Small intestine (tissue), 7 donors: Measurements from ENCODE around the gene TGFB1. TPM values are rescaled to one million over a fixed set of nuclear protein-coding genes. Genes with fewer than 3 reads are reported as not detected.

Experiments
- DNase-seq, 2 donors: peaks; one replicate each; pipeline versions ENCODE4 v3.0.0 to v3.0.0-alpha.2; 2013
- FAIRE-seq: peaks from 2 replicates; lab custom pipeline; 2012; peaks lifted over from hg19 to GRCh38; lab: Jason Lieb, UNC
- H3K27ac ChIP-seq, 3 donors: one replicate each; pipeline ENCODE4 v1.5.1; 2013; ENCODE audit warnings: low read length in 2 of 3, mild to moderate bottlenecking in 2 of 3, control low read depth in 1 of 3, inconsistent platforms in 1 of 3, low read depth in 1 of 3, moderate library complexity in 1 of 3
- H3K27me3 ChIP-seq, 3 donors: one replicate each; pipeline ENCODE4 v1.6.1; 2013; ENCODE audit warnings: low read length in 3 of 3, inconsistent platforms in 1 of 3; ENCODE audit not compliant: control insufficient read depth in 3 of 3, insufficient read depth in 3 of 3
- H3K36me3 ChIP-seq, 3 donors: one replicate each; pipeline ENCODE4 v1.6.1; 2013; ENCODE audit warnings: low read length in 3 of 3, inconsistent platforms in 1 of 3, low read depth in 1 of 3, mild to moderate bottlenecking in 1 of 3, moderate library complexity in 1 of 3; ENCODE audit not compliant: control insufficient read depth in 3 of 3, insufficient read depth in 2 of 3
- H3K4me1 ChIP-seq, 3 donors: one replicate each; pipeline ENCODE4 v1.6.1; 2013; ENCODE audit warnings: low read length in 2 of 3, inconsistent platforms in 1 of 3, low read depth in 1 of 3, mild to moderate bottlenecking in 1 of 3, moderate library complexity in 1 of 3; ENCODE audit not compliant: control insufficient read depth in 3 of 3, insufficient read depth in 2 of 3
- H3K4me3 ChIP-seq, 3 donors: one replicate each; pipeline ENCODE4 v1.5.1; 2013; ENCODE audit warnings: low read length in 3 of 3, control low read depth in 1 of 3, inconsistent platforms in 1 of 3, low read depth in 1 of 3, mild to moderate bottlenecking in 1 of 3, moderate library complexity in 1 of 3
- H3K9me3 ChIP-seq, 2 donors: one replicate each; pipeline ENCODE4 v1.6.1; 2013; ENCODE audit warnings: low read depth in 1 of 2, low read length in 1 of 2; ENCODE audit not compliant: control insufficient read depth in 2 of 2, insufficient read depth in 1 of 2
- WGBS, 3 donors: extraction: QIAGEN DNeasy Blood & Tissue Kit; methylation state at CpG; one replicate each; pipeline ENCODE4 v1.1.7; 2013; 5-methylcytosine and 5-hydroxymethylcytosine counted together
- polyA plus RNA-seq, 4 donors: library from polyadenylated mRNA; stranded (reverse) in 3 of 4; unstranded in 1 of 4; fragments of 200-250 nt in 3 of 4; fragments of 120-200 nt in 1 of 4; gene quantifications; one replicate each; pipeline versions ENCODE4 v1.2.1 to v1.2.3, GENCODE V29; 2013
- donor health status: healthy with polysubstance abuse.
- donor health status: control.
- donor health status: control.
- donor health status: Bipolar disorder and iron deficiency.
- donor health status: healthy.

Gene TGFB1
- polyA plus RNA-seq, 4 donors: 1.1 to 18.8 (median 8.5) TPM

DNA sequence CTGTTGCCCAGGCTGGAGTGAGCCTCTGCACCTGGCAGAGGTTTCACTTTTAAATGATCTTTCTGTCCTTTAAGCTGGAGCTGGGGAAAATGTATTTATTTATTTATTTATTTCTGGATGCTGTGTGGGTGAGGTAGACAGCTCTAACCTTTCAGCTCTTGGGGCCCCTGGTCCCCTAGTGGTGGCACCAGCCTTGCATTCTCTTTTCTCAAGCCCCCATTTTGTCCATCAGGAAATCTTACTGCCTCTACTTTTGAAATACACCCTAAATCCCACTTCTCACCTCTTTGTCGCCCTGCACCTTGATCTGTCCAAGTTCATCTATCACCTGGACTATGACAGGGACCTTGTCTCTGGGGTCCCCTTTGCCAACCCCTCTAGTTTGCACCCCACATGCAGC lies 12.4 kb upstream of the TGFB1 start:
- Histone ChIP-seq H3K4me1 (peaks cover 4 to 29% (median 6%) of the 10 kb centered on the region in 3 donors), H3K9me3 (no peaks in the 10 kb centered on the region), H3K4me3 (no peak overlapping the region), H3K27ac (no peak overlapping the region), H3K36me3 (peaks cover 0 to 10% (median 0%) of the 10 kb centered on the region in 3 donors), H3K27me3 (no peaks in the 10 kb centered on the region)
- 67 to 100% (median 96%) methylated on average over 1 of the region's 1 CpG for WGBS, 3 donors
- DNase-seq (no peak), FAIRE-seq (no peak)

DNA sequence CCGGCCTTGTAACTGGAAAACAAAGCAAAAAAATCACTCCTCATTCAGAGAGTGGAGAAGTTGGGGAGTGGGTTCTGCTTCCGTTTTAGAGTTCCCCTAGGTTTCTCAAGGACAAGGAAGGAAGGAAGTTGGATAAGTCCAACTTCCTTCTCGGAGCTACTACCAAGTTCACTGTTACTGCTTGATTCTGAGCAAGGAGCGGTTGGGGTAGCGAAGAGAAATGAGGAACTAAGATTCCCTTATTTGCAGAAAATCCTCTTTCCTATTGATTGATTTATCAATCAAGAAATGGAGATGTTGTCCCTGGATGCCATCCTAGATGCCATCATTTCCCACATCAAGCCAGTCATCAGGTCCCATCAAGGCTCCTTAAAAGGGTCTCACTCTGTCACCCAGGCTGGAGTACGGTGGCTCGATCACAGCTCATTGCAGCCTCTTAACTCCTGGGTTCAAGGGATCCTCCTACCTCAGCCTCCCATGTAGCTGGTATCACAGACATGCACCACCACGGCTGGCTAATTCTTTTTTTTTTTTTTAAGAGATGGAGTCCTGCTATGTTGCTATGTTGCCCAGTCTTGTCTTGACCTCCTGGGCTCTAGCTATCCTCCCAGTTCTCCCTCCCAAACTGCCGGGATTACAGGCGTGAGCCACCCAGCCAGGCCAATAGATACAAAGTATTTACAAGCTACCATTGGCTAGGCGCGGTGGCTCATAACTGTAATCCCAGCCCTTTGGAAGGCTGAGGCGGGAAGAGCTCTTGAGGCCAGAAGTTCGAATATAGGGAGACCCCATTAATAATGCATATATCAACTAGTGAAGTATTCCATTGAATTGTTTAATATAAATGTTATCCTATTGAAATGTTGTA lies 11.0 kb upstream of the TGFB1 start:
- Histone ChIP-seq H3K36me3 (peaks cover 0 to 10% (median 0%) of the 10 kb centered on the region in 3 donors), H3K4me1 (peaks cover 4 to 29% (median 6%) of the 10 kb centered on the region in 3 donors)
- DNase-seq: no peak

DNA sequence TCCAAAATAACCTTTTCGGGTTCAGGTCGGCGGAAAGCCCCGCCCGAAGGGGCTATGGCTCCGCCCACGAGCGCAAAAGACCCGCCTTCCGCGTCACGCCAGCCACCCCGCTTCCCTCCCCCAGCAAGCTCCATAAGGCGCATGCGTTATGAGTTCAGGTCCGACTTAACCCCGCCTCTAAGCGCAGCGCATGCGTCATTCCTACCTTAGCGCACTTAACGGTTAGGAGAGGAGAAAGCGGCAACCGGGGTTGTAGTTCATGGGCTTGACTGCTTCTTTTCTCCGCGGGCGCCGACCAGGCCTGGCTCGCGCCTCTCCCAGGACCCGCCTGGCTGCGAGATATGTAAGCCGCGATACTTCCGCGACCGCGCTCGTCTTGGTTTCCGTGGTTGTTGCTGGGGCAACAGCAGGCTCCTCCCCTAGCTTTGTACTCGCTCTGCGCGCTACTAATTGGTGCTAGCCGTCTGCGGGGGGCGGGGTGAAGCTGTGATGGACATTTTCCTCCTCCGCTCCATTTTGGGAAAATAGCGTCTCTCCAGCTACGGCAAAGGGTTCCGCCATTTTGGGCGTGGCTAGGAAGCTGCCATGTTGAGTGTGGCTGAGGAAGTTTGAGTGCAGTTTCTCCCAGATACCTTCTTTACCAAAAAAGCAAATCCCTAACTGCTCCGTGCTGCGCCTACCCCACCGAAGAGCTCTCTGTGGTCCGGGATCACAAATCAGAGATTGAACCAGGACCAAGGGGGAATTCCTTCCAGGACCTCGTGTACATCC lies 10.2 kb upstream of the TGFB1 start, which contains the start of gene B9D2:
Gene B9D2 (minus strand): TSS at position 397 of the 771 bp plus-strand sequence. CDS start 630 bp downstream, outside the sequence.
- whole genome bisulfite sequencing, 3 donors: 0 to 1% (median 0%) methylated on average over 51 to 56 of the region's 56 CpGs
- H3K36me3 ChIP-seq: peaks cover 0 to 6% (median 0%) of the 10 kb centered on the region in 3 donors
- peak; percentile 99 for DNase-seq
- H3K4me1 ChIP-seq: peaks cover 4 to 29% (median 6%) of the 10 kb centered on the region in 3 donors
- no peaks in the 10 kb centered on the region for H3K27me3 ChIP-seq
- no peak for FAIRE-seq
- peak within 1 kb of the TSS; percentile 84 to 98 (median 97) for H3K27ac ChIP-seq
- no peaks in the 10 kb centered on the region for H3K9me3 ChIP-seq
- H3K4me3 ChIP-seq: peak within 1 kb of the TSS; percentile 47 to 77 (median 69)

More for the DNA sequence above, 11.0 kb upstream of the TGFB1 start:
- peak overlapping the region; percentile 84 to 98 (median 97) for H3K27ac ChIP-seq
- 73 to 76% (median 75%) methylated on average over 14 of the region's 14 CpGs for WGBS, 3 donors
- H3K27me3 ChIP-seq: no peaks in the 10 kb centered on the region
- no peak for FAIRE-seq
- no peaks in the 10 kb centered on the region for H3K9me3 ChIP-seq
- peak overlapping the region; percentile 39 to 77 (median 54) for H3K4me3 ChIP-seq

DNA sequence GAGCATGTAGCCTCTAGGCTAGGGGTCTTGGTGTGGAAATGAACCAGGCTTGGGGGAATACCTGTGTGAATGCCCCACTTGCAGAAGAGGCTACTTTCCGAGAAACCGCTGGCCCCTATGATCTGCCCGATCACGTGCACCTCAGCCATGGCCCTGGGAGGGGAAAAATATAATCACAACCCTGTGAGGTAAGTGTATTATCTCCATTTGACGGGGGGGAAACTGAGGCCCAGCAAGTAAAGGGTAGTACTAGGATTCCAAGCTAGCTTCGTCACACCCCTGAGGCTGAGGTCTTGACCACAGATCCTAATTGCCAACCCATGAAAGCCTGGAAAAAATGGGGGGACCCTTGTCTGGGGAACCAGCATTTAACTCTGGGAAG lies 9.6 kb upstream of the TGFB1 start:
- H3K27me3 ChIP-seq: no peaks in the 10 kb centered on the region
- peaks cover 4 to 29% (median 6%) of the 10 kb centered on the region in 3 donors for H3K4me1 ChIP-seq
- no peak for FAIRE-seq
- DNase-seq: no peak
- peak overlapping the region in 2 of 3 donors; percentile 69 to 77 for H3K4me3 ChIP-seq
- WGBS, 3 donors: 42 to 52% (median 47%) methylated on average over 6 of the region's 6 CpGs
- peaks cover 0 to 3% (median 0%) of the 10 kb centered on the region in 3 donors for H3K36me3 ChIP-seq
- H3K9me3 ChIP-seq: no peaks in the 10 kb centered on the region
- peak overlapping the region; percentile 80 to 98 (median 97) for H3K27ac ChIP-seq

DNA sequence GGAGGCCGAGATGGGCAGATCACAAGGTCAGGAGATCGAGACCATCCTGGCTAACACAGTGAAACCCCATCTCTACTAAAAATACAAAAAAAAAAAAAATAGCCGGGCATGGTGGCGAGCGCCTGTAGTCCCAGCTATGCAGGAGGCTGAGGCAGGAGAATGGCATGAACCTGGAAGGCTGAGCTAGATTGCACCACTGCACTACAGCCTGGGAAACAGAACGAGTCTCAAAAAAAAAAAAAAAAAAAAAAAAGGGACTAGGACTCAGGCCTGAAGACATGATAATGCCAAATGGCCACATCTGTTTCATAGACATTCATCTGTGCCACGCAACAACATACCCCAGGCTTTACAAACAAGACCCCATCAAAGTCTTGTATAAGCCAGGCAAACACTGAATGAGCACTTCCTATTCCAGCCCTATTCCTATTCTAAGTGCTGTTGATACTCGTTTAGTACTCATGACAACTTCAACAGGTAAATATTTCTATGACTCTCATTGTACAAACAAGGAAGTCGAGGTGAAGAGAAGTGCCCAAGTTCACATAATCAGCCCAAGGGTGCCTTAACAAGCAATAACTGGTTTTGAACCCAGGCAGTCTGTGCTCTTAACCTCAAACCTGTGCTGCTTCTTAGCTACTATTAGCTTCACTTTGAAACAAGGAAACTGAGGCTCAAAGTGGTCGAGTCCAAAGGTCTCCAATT lies 8.6 kb upstream of the TGFB1 start:
- FAIRE-seq (no peak), DNase-seq (peak; percentile 40 to 60)
- Histone ChIP-seq H3K36me3 (peaks cover 0 to 4% (median 0%) of the 10 kb centered on the region in 3 donors), H3K4me3 (no peak overlapping the region), H3K9me3 (no peaks in the 10 kb centered on the region), H3K27ac (peak overlapping the region; percentile 37 to 65 (median 47)), H3K4me1 (peaks cover 3 to 19% (median 4%) of the 10 kb centered on the region in 3 donors), H3K27me3 (no peaks in the 10 kb centered on the region)
- 66 to 80% (median 68%) methylated on average over 8 to 10 of the region's 10 CpGs for WGBS, 3 donors

DNA sequence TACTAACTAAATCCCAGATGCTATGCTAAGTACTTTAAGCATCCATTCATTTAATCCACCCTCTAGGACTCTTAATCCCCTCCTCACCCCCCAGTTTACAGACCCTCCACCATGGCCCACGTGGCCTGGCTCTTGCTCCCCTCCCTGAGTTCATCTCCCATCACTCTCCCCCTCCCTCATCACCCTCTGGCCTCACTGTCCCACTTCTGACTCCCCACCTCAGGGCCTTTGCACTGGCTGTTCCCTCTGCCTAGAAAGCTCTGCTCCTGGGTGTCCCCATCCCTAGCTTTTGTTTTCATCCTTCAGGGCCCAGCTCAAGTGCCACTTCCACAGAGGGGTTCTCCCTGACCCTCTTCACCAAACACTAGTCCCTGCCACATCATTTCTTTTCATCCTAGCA lies 6.0 kb upstream of the TGFB1 start:
- H3K36me3 ChIP-seq: peaks cover 0 to 7% (median 0%) of the 10 kb centered on the region in 3 donors
- peaks cover 2 to 16% (median 3%) of the 10 kb centered on the region in 3 donors for H3K4me1 ChIP-seq
- H3K4me3 ChIP-seq: no peak overlapping the region
- 89 to 95% (median 91%) methylated on average over 1 of the region's 1 CpG for WGBS, 3 donors
- H3K27me3 ChIP-seq: no peaks in the 10 kb centered on the region
- H3K27ac ChIP-seq: no peak overlapping the region
- no peak for DNase-seq
- no peaks in the 10 kb centered on the region for H3K9me3 ChIP-seq
- no peak for FAIRE-seq

DNA sequence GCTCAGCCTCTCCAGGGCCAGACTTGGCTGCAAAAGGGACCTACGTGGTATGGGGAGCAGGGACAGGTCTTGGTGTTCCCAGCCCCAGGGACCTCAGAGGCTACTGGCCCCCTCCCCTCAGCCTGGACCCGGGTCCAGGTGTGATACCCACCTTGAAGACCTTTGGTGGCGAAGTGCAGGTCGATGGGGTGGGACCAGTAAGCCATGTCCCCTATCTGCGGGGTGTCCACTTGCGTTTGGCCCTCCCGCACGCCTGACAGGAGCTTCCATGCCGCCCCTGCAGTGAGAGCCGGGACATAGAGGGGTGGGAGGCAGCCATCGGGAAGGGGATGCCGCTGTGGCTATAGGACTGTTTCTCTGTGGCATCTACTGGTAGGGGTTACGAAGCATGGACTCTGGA lies 4.0 kb upstream of the TGFB1 start:
- FAIRE-seq (no peak), DNase-seq (no peak)
- Histone ChIP-seq H3K4me1 (peaks cover 0 to 17% (median 1%) of the 10 kb centered on the region in 3 donors), H3K4me3 (no peak overlapping the region), H3K27ac (no peak overlapping the region), H3K27me3 (peaks cover 0 to 15% (median 0%) of the 10 kb centered on the region in 3 donors), H3K9me3 (no peaks in the 10 kb centered on the region), H3K36me3 (peaks cover 0 to 10% (median 0%) of the 10 kb centered on the region in 3 donors)
- WGBS, 3 donors: 89 to 94% (median 92%) methylated on average over 13 of the region's 13 CpGs
